K562 (cell line): ENCODE data around the gene SULT1A4.
"Not testable (repeated sequence)": the region's sequence is repeated elsewhere in the genome, so short reads cannot be mapped to it uniquely, and the experiment has no call there.

ENCODE experiments used
- ATF3 ChIP-seq, 2 experiments: fragments of 450-650 bp in 1 of 2; sonication (generic) in 1 of 2; formaldehyde crosslinking in 1 of 2; IDR thresholded peaks in 1 of 2; conservative IDR thresholded peaks in 1 of 2; 2 replicates each; pipeline versions ENCODE4 v1.6.1 to v1.8.1; 2016 to 2023; ENCODE audit warnings: mild to moderate bottlenecking in 2 of 2, moderate library complexity in 2 of 2, inconsistent platforms in 1 of 2, missing genetic modification reagents in 1 of 2
- BRCA1 ChIP-seq, 2 experiments: fragments of 450-650 bp in 1 of 2; sonication (generic) in 1 of 2; formaldehyde crosslinking in 1 of 2; IDR thresholded peaks; 2 replicates each; pipeline versions ENCODE4 v1.5.0 to v1.6.1; 2017 to 2020; ENCODE audit warnings: mild to moderate bottlenecking in 1 of 2, missing genetic modification reagents in 1 of 2
- CHD2 ChIP-seq: IDR thresholded peaks from 2 replicates; pipeline ENCODE4 v1.6.1; 2011; ENCODE audit warnings: low read depth, low read length
- XRCC5 ChIP-seq: fragments of 200-400 bp; formaldehyde crosslinking; IDR thresholded peaks from 2 replicates; pipeline ENCODE4 v1.6.1; 2017; ENCODE audit warnings: low read depth, mild to moderate bottlenecking, low read length
- ZNF217 ChIP-seq: sonication (generic); formaldehyde crosslinking; IDR thresholded peaks from 2 replicates; pipeline ENCODE4 v1.8.0; 2022; ENCODE audit warnings: mild to moderate bottlenecking, missing genetic modification reagents
- ZNF76 ChIP-seq: fragments of 250-450 bp; sonication (Bioruptor Pico); IDR thresholded peaks from 2 replicates; pipeline ENCODE4 v1.4.0; 2020; ENCODE audit warnings: mild to moderate bottlenecking, moderate library complexity, borderline replicate concordance

GRCh38 chr16:29457660-29458059 is 2.1 kb upstream of the SULT1A4 start:
- not testable (repeated sequence) for TF ChIP-seq ATF3 (IDR thresholded peaks at IDR 0.05); ATF3 (CRISPR knock-in tag; conservative IDR thresholded peaks at IDR 0.05); CHD2; ZNF217; BRCA1 (IDR thresholded peaks at IDR 0.05); BRCA1 (CRISPR knock-in tag; IDR thresholded peaks at IDR 0.05); XRCC5; ZNF76 (CRISPR knock-in tag)
